HG03196 (cell line): Measurements from ENCODE around the gene MYH14.

Experiments
- ATAC-seq: cut with Tn5 transposase; IDR thresholded peaks from one replicate; pipeline ENCODE4 v1.9.1; 2021; ENCODE audit not compliant: unreplicated experiment

Gene MYH14

GRCh38 chr19:50255115-50255514 is 51.7 kb downstream of the MYH14 start:
- no peak for ATAC-seq

- no peak for ATAC-seq
Observed at GRCh38 chr19:50257141-50257540, 53.7 kb downstream of the MYH14 start.

GRCh38 chr19:50258918-50259372 is 55.5 kb downstream of the MYH14 start:
- no peak for ATAC-seq

GRCh38 chr19:50261446-50261970 is 58.1 kb downstream of the MYH14 start:
- no peak for ATAC-seq

GRCh38 chr19:50263176-50263575 is 59.8 kb downstream of the MYH14 start:
- ATAC-seq = no peak

- ATAC-seq = no peak
Observed at GRCh38 chr19:50264483-50265186, 61.2 kb downstream of the MYH14 start.

- no peak for ATAC-seq
Observed at GRCh38 chr19:50266041-50266440, 62.6 kb downstream of the MYH14 start.

GRCh38 chr19:50266896-50267295 is 63.5 kb downstream of the MYH14 start:
- no peak for ATAC-seq

GRCh38 chr19:50268041-50268440 is 64.6 kb downstream of the MYH14 start:
- no peak for ATAC-seq

GRCh38 chr19:50268501-50268900 is 65.1 kb downstream of the MYH14 start:
- ATAC-seq = no peak

GRCh38 chr19:50269653-50270052 is 66.2 kb downstream of the MYH14 start:
- no peak for ATAC-seq

GRCh38 chr19:50272263-50272897 is 69.0 kb downstream of the MYH14 start:
- no peak for ATAC-seq

- no peak for ATAC-seq
Observed at GRCh38 chr19:50273821-50274220, 70.4 kb downstream of the MYH14 start.

- no peak for ATAC-seq
Observed at GRCh38 chr19:50275577-50276368, 72.4 kb downstream of the MYH14 start.

- no peak for ATAC-seq
Observed at GRCh38 chr19:50276370-50277063, 73.1 kb downstream of the MYH14 start.

- ATAC-seq = no peak
Observed at GRCh38 chr19:50277966-50278580, 74.7 kb downstream of the MYH14 start.

- ATAC-seq = no peak
Observed at GRCh38 chr19:50280074-50280473, 76.7 kb downstream of the MYH14 start.

GRCh38 chr19:50280983-50281382 is 77.6 kb downstream of the MYH14 start:
- ATAC-seq = no peak

GRCh38 chr19:50281491-50281890 is 78.1 kb downstream of the MYH14 start:
- no peak for ATAC-seq

GRCh38 chr19:50285833-50286232 is 82.4 kb downstream of the MYH14 start:
- ATAC-seq = no peak

- ATAC-seq = no peak
Observed at GRCh38 chr19:50286443-50286842, 83.0 kb downstream of the MYH14 start.
